HG03196 (cell line): ENCODE results near the gene PYGO2.
"Not testable (repeated sequence)": the region's sequence is repeated elsewhere in the genome, so short reads cannot be mapped to it uniquely, and the experiment has no call there.

Experiments used
- ATAC-seq: cut with Tn5 transposase; IDR thresholded peaks from one replicate; pipeline ENCODE4 v1.9.1; 2021; ENCODE audit not compliant: unreplicated experiment

PYGO2 gene

GRCh38 chr1:155000726-155001424 lies 39.3 kb upstream of the PYGO2 start:
- ATAC-seq, result peak; percentile 35

GRCh38 chr1:155000411-155000725 lies 38.8 kb upstream of the PYGO2 start:
- ATAC-seq, result no peak

- ATAC-seq, result no peak
Measured at GRCh38 chr1:154999571-155000410, 38.2 kb upstream of the PYGO2 start.

- ATAC-seq, result no peak
Measured at GRCh38 chr1:154998818-154999570, 37.4 kb upstream of the PYGO2 start.

- no peak for ATAC-seq
Measured at GRCh38 chr1:154998201-154998780, 36.7 kb upstream of the PYGO2 start.

- no peak for ATAC-seq
Measured at GRCh38 chr1:154996966-154997701, 35.6 kb upstream of the PYGO2 start.

- not testable (repeated sequence) for ATAC-seq
Measured at GRCh38 chr1:154995301-154995983, 33.9 kb upstream of the PYGO2 start.

GRCh38 chr1:154994591-154994990 lies 33.0 kb upstream of the PYGO2 start:
- no peak for ATAC-seq

- no peak for ATAC-seq
Measured at GRCh38 chr1:154994269-154994587, 32.6 kb upstream of the PYGO2 start.

GRCh38 chr1:154993572-154994268 lies 32.1 kb upstream of the PYGO2 start, which contains the start of gene LENEP:
LENEP (plus strand) TSS chr1:154993586; CDS start chr1:154993608, 22 bp downstream.
- no peak for ATAC-seq

GRCh38 chr1:154992721-154993571 lies 31.4 kb upstream of the PYGO2 start:
- ATAC-seq, result no peak

- ATAC-seq, result no peak
Measured at GRCh38 chr1:154990276-154990675, 28.7 kb upstream of the PYGO2 start.

- ATAC-seq, result no peak
Measured at GRCh38 chr1:154989195-154989860, 27.7 kb upstream of the PYGO2 start.

- ATAC-seq, result no peak
Measured at GRCh38 chr1:154988058-154988954, 26.7 kb upstream of the PYGO2 start.

- ATAC-seq, result no peak
Measured at GRCh38 chr1:154987326-154987725, 25.7 kb upstream of the PYGO2 start.

GRCh38 chr1:154986736-154987135 lies 25.2 kb upstream of the PYGO2 start:
- ATAC-seq, result not testable (repeated sequence)
